IPS DF 6.9 (cell line): ENCODE data around the gene JMJD6.
"Not testable (repeated sequence)": the region's sequence is repeated elsewhere in the genome, so short reads cannot be mapped to it uniquely, and the experiment has no call there.

Source experiments
- DNase-seq: peaks from one replicate; pipeline ENCODE4 v3.0.0-alpha.2; 2013; ENCODE audit warnings: low read depth, low spot score
- H3K27ac ChIP-seq: one replicate; pipeline ENCODE4 v1.5.1; 2013; ENCODE audit warnings: low read length, control low read depth
- H3K27me3 ChIP-seq: 2 replicates; pipeline ENCODE4 v1.6.1; 2013; ENCODE audit warnings: mild to moderate bottlenecking, low read length; ENCODE audit not compliant: control insufficient read depth, insufficient read depth
- H3K36me3 ChIP-seq: 2 replicates; pipeline ENCODE4 v1.6.1; 2013; ENCODE audit warnings: low read length; ENCODE audit not compliant: control insufficient read depth, insufficient read depth
- H3K4me1 ChIP-seq: 2 replicates; pipeline ENCODE4 v1.6.1; 2013; ENCODE audit warnings: low read length; ENCODE audit not compliant: control insufficient read depth, insufficient read depth
- H3K4me3 ChIP-seq: 2 replicates; pipeline ENCODE4 v1.5.1; 2013; ENCODE audit warnings: mild to moderate bottlenecking, low read length
- H3K9me3 ChIP-seq: 2 replicates; pipeline ENCODE4 v1.6.1; 2013; ENCODE audit warnings: low read length, inconsistent platforms; ENCODE audit not compliant: control insufficient read depth, insufficient read depth
- WGBS: extraction: QIAGEN DNeasy Blood & Tissue Kit; methylation state at CpG from one replicate; pipeline ENCODE4 v1.1.7; 2013; ENCODE audit warnings: mixed read lengths, missing lambda C conversion rate; ENCODE audit not compliant: insufficient read length, insufficient coverage; 5-methylcytosine and 5-hydroxymethylcytosine counted together

Gene JMJD6

DNA sequence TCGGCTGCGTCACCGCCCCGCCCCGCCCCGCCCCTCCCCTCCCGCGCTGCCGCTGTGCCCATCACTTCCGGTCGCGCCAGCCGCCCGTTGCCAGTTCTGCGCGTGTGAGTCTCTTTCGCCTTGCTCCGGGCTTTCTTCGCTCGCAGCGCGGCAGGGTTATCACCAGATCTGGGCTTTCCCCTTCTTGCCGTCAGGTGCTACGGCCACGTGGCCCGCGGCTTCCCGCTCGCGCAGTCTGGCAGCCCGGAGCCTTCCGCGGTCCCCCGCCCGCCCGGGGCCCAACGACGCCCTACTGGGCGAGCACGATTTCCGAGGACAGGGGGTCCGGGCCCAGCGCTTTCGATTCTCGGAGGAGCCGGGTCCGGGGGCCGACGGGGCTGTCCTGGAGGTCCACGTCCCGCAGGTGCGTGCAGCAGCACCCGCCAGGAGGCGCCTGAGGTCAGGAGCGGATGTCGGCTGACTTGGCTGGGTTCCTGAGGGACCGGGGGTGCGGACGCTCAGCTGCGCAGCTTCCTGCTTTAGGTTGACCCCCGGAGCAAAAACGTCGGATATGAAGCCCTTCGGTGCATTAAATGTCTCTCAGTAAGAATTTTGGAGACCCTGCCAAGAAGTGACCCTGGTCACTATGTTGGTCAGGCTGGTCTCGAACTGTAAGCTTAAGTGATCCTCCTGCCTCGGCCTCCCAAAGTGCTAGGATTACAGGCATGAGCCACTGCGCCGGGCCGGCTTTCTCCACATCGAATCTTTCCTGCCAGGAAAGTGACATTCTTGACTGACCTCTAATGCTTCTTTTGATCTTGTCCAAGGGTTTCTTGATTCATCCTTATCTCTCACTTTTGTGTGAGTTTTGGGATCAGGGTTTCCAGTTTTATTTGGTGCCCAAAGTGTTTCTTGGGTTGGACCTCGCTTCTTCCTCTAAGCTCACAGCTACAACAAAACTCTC lies 641 bp upstream of the JMJD6 start, which contains the start of gene METTL23:
Gene METTL23 (plus strand): TSS at position 64 of the 943 bp plus-strand sequence. CDS start 2,872 bp downstream, outside the sequence.
- WGBS: no CpG with 5 or more reads among the region's 71 CpGs
- Histone ChIP-seq H3K27me3 (no peaks in the 10 kb centered on the region), H3K9me3 (no peaks in the 10 kb centered on the region), H3K4me1 (peaks cover 2% of the 10 kb centered on the region; the same call in 1 of the 2 replicates), H3K27ac (no peak within 1 kb of the TSS), H3K36me3 (peaks cover 8% of the 10 kb centered on the region; the same call in 1 of the 2 replicates), H3K4me3 (peak within 1 kb of the TSS; percentile 68)
- DNase-seq: no peak

GRCh38 chr17:76725580-76726230 lies 701 bp downstream of the JMJD6 start:
- peaks cover 2% of the 10 kb centered on the region; the same call in 1 of the 2 replicates for H3K4me1 ChIP-seq
- no peaks in the 10 kb centered on the region for H3K27me3 ChIP-seq
- H3K27ac ChIP-seq: no peak overlapping the region
- H3K4me3 ChIP-seq: peak overlapping the region; percentile 43
- WGBS: no CpG with 5 or more reads among the region's 38 CpGs
- H3K9me3 ChIP-seq: no peaks in the 10 kb centered on the region
- DNase-seq: no peak
- peaks cover 17% of the 10 kb centered on the region; the same call in 1 of the 2 replicates for H3K36me3 ChIP-seq

DNA sequence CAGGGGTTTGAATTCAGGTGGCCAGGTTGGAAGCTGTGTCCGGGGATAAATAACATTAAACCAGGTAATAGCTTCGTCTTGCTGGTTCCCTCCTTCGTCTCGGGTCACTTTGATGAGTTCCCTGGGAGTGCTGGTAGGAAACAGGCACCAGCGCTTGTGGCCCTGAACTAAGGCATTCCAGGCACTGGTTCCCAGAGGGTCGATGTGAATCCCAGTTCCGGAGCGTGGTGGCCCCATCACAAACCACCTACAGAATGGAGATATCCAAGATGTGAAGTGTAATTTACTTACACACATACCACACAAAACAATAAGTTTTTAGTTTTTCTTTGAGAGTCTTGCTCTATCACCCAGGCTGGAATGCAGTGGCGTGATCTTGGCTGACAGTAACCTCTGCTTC lies 2.6 kb downstream of the JMJD6 start:
- H3K4me3 ChIP-seq: no peak overlapping the region
- H3K27ac ChIP-seq: no peak overlapping the region
- DNase-seq: no peak
- WGBS: no CpG with 5 or more reads among the region's 9 CpGs
- no peaks in the 10 kb centered on the region for H3K27me3 ChIP-seq
- H3K36me3 ChIP-seq: peaks cover 29% of the 10 kb centered on the region; the same call in 1 of the 2 replicates
- H3K9me3 ChIP-seq: no peaks in the 10 kb centered on the region
- peaks cover 2% of the 10 kb centered on the region; the same call in 1 of the 2 replicates for H3K4me1 ChIP-seq

DNA sequence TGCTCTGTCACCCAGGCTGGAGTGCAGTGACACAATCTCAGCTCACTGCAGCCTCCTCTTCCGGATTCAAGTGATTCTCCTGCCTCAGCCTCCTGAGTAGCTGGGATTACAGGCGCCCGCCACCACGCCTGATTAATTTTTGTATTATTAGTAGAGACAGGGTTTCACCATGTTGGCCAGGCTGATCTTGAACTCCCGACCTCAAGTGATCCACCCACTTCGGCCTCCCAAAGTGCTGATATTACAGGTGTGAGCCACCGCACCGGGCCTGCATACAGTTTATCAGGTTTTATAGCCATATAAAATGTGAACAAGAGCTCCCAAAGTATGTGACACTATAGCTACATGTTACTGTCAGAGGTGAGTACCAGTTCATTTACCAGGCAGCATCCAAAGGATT lies 3.4 kb downstream of the JMJD6 start:
- not testable (repeated sequence) for DNase-seq, H3K9me3 ChIP-seq, H3K27ac ChIP-seq, H3K4me3 ChIP-seq, H3K4me1 ChIP-seq, H3K27me3 ChIP-seq
- no CpG with 5 or more reads among the region's 8 CpGs for WGBS
- H3K36me3 ChIP-seq: peaks cover 36% of the 10 kb centered on the region; the same call in 1 of the 2 replicates

GRCh38 chr17:76722279-76722678 lies 4.1 kb downstream of the JMJD6 start:
- WGBS: no CpG with 5 or more reads among the region's 8 CpGs
- H3K4me1 ChIP-seq: no peaks in the 10 kb centered on the region
- H3K36me3 ChIP-seq: peaks cover 37% of the 10 kb centered on the region; the same call in 1 of the 2 replicates

GRCh38 chr17:76721463-76721862 lies 4.9 kb downstream of the JMJD6 start:
- no CpG with 5 or more reads among the region's 10 CpGs for WGBS
- H3K4me3 ChIP-seq: no peak overlapping the region
- no peaks in the 10 kb centered on the region for H3K4me1 ChIP-seq
- H3K9me3 ChIP-seq: no peaks in the 10 kb centered on the region
- H3K27ac ChIP-seq: no peak overlapping the region
- H3K36me3 ChIP-seq: peaks cover 37% of the 10 kb centered on the region; the same call in 1 of the 2 replicates
- H3K27me3 ChIP-seq: no peaks in the 10 kb centered on the region
- no peak for DNase-seq

More at GRCh38 chr17:76722279-76722678, 4.1 kb downstream of the JMJD6 start:
- no peak overlapping the region for H3K27ac ChIP-seq
- H3K27me3 ChIP-seq: no peaks in the 10 kb centered on the region
- H3K9me3 ChIP-seq: no peaks in the 10 kb centered on the region
- no peak overlapping the region for H3K4me3 ChIP-seq
- no peak for DNase-seq

- Histone ChIP-seq H3K36me3 (peaks cover 40% of the 10 kb centered on the region; the same call in 1 of the 2 replicates), H3K9me3 (no peaks in the 10 kb centered on the region), H3K27me3 (no peaks in the 10 kb centered on the region), H3K27ac (no peak overlapping the region), H3K4me1 (no peaks in the 10 kb centered on the region), H3K4me3 (no peak overlapping the region)
- no CpG with 5 or more reads among the region's 9 CpGs for WGBS
- no peak for DNase-seq
Measured at GRCh38 chr17:76720941-76721340, 5.5 kb downstream of the JMJD6 start.

DNA sequence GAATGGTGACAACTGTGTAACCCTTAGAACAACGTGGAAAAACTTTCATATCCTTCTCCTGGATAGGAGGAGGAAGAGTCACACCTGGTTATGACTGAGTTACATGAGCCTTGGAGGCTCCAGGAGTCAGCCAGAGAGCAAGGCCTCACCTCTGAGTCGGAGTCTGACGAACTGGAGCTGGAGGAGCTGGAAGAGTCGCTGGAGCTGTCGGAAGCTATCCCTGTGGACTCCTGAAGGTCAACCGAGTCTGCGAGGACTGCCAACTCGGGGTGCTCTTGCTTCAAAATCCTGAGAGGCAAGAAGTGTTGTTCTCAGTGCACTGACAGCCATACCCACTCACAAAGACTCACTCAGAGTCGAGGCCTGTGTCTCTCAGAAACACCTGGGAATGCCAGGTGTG lies 6.2 kb downstream of the JMJD6 start:
- WGBS: no CpG with 5 or more reads among the region's 9 CpGs
- Histone ChIP-seq H3K27me3 (no peaks in the 10 kb centered on the region), H3K9me3 (no peaks in the 10 kb centered on the region), H3K27ac (no peak overlapping the region), H3K4me1 (no peaks in the 10 kb centered on the region), H3K4me3 (no peak overlapping the region), H3K36me3 (peaks cover 44% of the 10 kb centered on the region; the same call in 1 of the 2 replicates)
- no peak for DNase-seq

GRCh38 chr17:76718516-76718915 lies 7.9 kb downstream of the JMJD6 start:
- H3K4me1 ChIP-seq: no peaks in the 10 kb centered on the region
- no peak for DNase-seq
- H3K27ac ChIP-seq: no peak overlapping the region
- no CpG with 5 or more reads among the region's 16 CpGs for WGBS
- H3K27me3 ChIP-seq: no peaks in the 10 kb centered on the region
- peaks cover 42% of the 10 kb centered on the region; the same call in 1 of the 2 replicates for H3K36me3 ChIP-seq
- H3K4me3 ChIP-seq: no peak overlapping the region
- no peaks in the 10 kb centered on the region for H3K9me3 ChIP-seq

- Histone ChIP-seq H3K36me3 (peaks cover 37% of the 10 kb centered on the region; the same call in 1 of the 2 replicates), H3K27me3 (no peaks in the 10 kb centered on the region), H3K27ac (no peak overlapping the region), H3K4me3 (no peak overlapping the region), H3K4me1 (no peaks in the 10 kb centered on the region), H3K9me3 (no peaks in the 10 kb centered on the region)
- WGBS: no CpG with 5 or more reads among the region's 6 CpGs
- DNase-seq: no peak
Measured at GRCh38 chr17:76716839-76717215, 9.6 kb downstream of the JMJD6 start.
